ENCODE measurements around the gene PRKCE. TPM values are rescaled to one million over a fixed set of nuclear protein-coding genes. Genes with fewer than 3 reads are reported as not detected.

PRKCE gene
- total RNA-seq, 1 experiment from 2014 or later, result 14.0 TPM

DNA sequence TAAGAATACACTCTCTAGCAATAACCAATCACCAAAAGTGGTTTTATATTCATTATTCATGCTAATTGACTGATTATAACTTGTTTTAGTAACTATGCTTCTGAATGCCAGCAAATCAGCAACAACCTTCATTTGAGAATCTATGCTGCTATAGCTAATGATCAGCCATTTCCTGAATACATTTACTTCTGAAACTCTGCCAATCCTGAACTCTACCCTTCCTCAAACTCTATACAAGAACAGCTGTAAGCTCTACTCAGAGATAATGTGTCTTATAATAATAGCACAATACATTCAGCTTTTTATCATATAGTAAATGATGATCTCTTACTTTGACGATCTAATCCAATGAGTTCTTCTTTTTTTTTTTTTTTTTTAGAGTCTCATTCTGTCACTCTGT lies 560.0 kb downstream of the PRKCE start:
- intact Hi-C loops (cut with micrococcal nuclease; ENCODE audit: unreplicated experiment), result no loop called here
- TF ChIP-seq TCF7L2 (IDR thresholded peaks at IDR 0.05; ENCODE audit: low read depth, low read length), result no peak
- no peak for TF ChIP-seq POLR2AphosphoS5 (IDR thresholded peaks at IDR 0.05; ENCODE audit: low read depth, low read length)
- no peak for TF ChIP-seq SIN3A (IDR thresholded peaks at IDR 0.05; ENCODE audit: borderline replicate concordance, insufficient read depth, low read depth, low read length)
- no peak for TF ChIP-seq CTCF (IDR thresholded peaks at IDR 0.05)
- TF ChIP-seq, protein P1, sequence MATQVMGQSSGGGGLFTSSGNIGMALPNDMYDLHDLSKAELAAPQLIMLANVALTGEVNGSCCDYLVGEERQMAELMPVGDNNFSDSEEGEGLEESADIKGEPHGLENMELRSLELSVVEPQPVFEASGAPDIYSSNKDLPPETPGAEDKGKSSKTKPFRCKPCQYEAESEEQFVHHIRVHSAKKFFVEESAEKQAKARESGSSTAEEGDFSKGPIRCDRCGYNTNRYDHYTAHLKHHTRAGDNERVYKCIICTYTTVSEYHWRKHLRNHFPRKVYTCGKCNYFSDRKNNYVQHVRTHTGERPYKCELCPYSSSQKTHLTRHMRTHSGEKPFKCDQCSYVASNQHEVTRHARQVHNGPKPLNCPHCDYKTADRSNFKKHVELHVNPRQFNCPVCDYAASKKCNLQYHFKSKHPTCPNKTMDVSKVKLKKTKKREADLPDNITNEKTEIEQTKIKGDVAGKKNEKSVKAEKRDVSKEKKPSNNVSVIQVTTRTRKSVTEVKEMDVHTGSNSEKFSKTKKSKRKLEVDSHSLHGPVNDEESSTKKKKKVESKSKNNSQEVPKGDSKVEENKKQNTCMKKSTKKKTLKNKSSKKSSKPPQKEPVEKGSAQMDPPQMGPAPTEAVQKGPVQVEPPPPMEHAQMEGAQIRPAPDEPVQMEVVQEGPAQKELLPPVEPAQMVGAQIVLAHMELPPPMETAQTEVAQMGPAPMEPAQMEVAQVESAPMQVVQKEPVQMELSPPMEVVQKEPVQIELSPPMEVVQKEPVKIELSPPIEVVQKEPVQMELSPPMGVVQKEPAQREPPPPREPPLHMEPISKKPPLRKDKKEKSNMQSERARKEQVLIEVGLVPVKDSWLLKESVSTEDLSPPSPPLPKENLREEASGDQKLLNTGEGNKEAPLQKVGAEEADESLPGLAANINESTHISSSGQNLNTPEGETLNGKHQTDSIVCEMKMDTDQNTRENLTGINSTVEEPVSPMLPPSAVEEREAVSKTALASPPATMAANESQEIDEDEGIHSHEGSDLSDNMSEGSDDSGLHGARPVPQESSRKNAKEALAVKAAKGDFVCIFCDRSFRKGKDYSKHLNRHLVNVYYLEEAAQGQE (IDR thresholded peaks at IDR 0.05; ENCODE audit: insufficient read depth in 1 of 2, low read depth in 2 of 2, low read length in 1 of 2), result no peak
- H3K27me3 ChIP-seq (ENCODE audit: control insufficient read depth, insufficient read depth, low read length), result no peaks in the 10 kb centered on the region
- no peaks in the 10 kb centered on the region for H3K4me1 ChIP-seq (ENCODE audit: control insufficient read depth, insufficient read depth, low read length)
- DNase-seq (ENCODE audit: low read depth, low spot score) (no peak), ATAC-seq (no peak)
- no peak overlapping the region for H3K27ac ChIP-seq (ENCODE audit: low read length)
- no peaks in the 10 kb centered on the region for H3K36me3 ChIP-seq (ENCODE audit: control insufficient read depth, insufficient read depth, low read length)
- 0 out of 2 replicates have a peak, but pooled peaks cover 3% of the 10 kb centered on the region for H3K9me3 ChIP-seq (ENCODE audit: control insufficient read depth, insufficient read depth, low read depth, low read length)
- POLR2A ChIA-PET, result no interaction called here
- CTCF ChIA-PET, result no interaction called here
- no TSS peak for BruUV-seq (replicated peaks)
- in situ Hi-C loops (cut with HindIII; ENCODE audit: low pct_unique_long_range_greater_than_20kb, low sequenced_read_pairs), result no loop called here
- H3K4me3 ChIP-seq (ENCODE audit: low read depth in 2 of 2, low read length in 2 of 2), result no peak overlapping the region

DNA sequence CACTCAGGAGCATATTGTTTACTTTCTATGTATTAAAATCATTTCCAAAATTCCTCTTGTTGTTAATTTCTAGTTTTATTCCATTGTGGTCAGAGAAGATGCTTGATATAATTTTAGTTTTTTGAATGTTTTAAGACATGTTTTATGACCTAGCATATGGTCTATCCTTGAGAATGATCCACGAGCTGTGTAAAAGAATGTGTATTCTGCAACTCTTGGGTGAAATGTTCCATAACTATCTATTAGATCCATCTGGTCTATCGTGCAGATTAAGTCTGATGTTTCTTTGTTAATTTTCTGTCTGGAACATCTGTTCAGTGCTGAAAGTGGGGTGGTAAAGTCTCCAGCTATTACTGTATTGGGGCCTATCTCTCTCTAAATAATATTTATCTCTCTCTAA lies 562.4 kb downstream of the PRKCE start:
- Histone ChIP-seq H3K4me3 (ENCODE audit: low read depth in 2 of 2, low read length in 2 of 2) (no peak overlapping the region), H3K27me3 (ENCODE audit: control insufficient read depth, insufficient read depth, low read length) (no peaks in the 10 kb centered on the region), H3K27ac (ENCODE audit: low read length) (no peak overlapping the region), H3K9me3 (ENCODE audit: control insufficient read depth, insufficient read depth, low read depth, low read length) (peaks cover 4% of the 10 kb centered on the region; the same call in 1 of the 2 replicates), H3K36me3 (ENCODE audit: control insufficient read depth, insufficient read depth, low read length) (no peaks in the 10 kb centered on the region), H3K4me1 (ENCODE audit: control insufficient read depth, insufficient read depth, low read length) (no peaks in the 10 kb centered on the region)
- no peak for DNase-seq (ENCODE audit: low read depth, low spot score)
- no peak for ATAC-seq
- no peak for TF ChIP-seq CTCF (IDR thresholded peaks at IDR 0.05)
- TF ChIP-seq, protein P1 (IDR thresholded peaks at IDR 0.05; ENCODE audit: insufficient read depth in 1 of 2, low read depth in 2 of 2, low read length in 1 of 2), result no peak; a peak in 1 of 4 replicates
- TF ChIP-seq TCF7L2 (IDR thresholded peaks at IDR 0.05; ENCODE audit: low read depth, low read length), result no peak
- TF ChIP-seq SIN3A (IDR thresholded peaks at IDR 0.05; ENCODE audit: borderline replicate concordance, insufficient read depth, low read depth, low read length), result no peak
- no peak for TF ChIP-seq POLR2AphosphoS5 (IDR thresholded peaks at IDR 0.05; ENCODE audit: low read depth, low read length)
- in situ Hi-C loops (cut with HindIII; ENCODE audit: low pct_unique_long_range_greater_than_20kb, low sequenced_read_pairs), result no loop called here
- ChIA-PET POLR2A (no interaction called here), CTCF (no interaction called here)
- intact Hi-C loops (cut with micrococcal nuclease; ENCODE audit: unreplicated experiment), result no loop called here
- BruUV-seq (replicated peaks), result no TSS peak
